Panc1 (cell line): Measurements from ENCODE around the gene KIAA2012. TPM values are rescaled to one million over a fixed set of nuclear protein-coding genes. Genes with fewer than 3 reads are reported as not detected.

Experiments
- ATAC-seq: fragments of 200-7000 bp; cut with Tn5 transposase; 2 replicates; pipeline ENCODE4 v1.9.1; 2020; ENCODE audit warnings: mild to moderate bottlenecking, moderate library complexity
- BruUV-seq: library from RNA; stranded (reverse); fragments of 400-500 nt; replicated peaks from 2 replicates; lab custom pipeline; 2021; lab: Mats Ljungman, UMichigan
- CTCF ChIA-PET: fragments of 300-600 bp; sonication (Branson Sonifier 250); formaldehyde crosslinking; loops from one replicate; lab custom pipeline; 2022; ENCODE audit warnings: antibody characterized with exemption; lab: Charles Lee
- POLR2A ChIA-PET: fragments of 300-600 bp; sonication (Branson Sonifier 250); formaldehyde crosslinking; loops from one replicate; lab custom pipeline; 2022; ENCODE audit warnings: antibody characterized with exemption; lab: Charles Lee
- DNase-seq: peaks from one replicate; pipeline ENCODE4 v3.0.0-alpha.2; 2010; ENCODE audit warnings: low read depth, low spot score
- H3K27ac ChIP-seq: 2 replicates; pipeline ENCODE4 v1.5.1; 2011; ENCODE audit warnings: mild to moderate bottlenecking, low read length, inconsistent platforms
- H3K27me3 ChIP-seq: fragments of 200-500 bp; sonication (Bioruptor generic); 2 replicates; pipeline ENCODE4 v1.6.0; 2014; ENCODE audit warnings: low read length, inconsistent platforms; ENCODE audit not compliant: control insufficient read depth, insufficient read depth
- H3K36me3 ChIP-seq: fragments of 200-500 bp; sonication (Bioruptor generic); 2 replicates; pipeline ENCODE4 v1.5.1; 2014; ENCODE audit warnings: inconsistent platforms, mild to moderate bottlenecking, low read length, moderate library complexity; ENCODE audit not compliant: control insufficient read depth, insufficient read depth
- H3K4me1 ChIP-seq: 2 replicates; pipeline ENCODE4 v1.5.1; 2011; ENCODE audit warnings: inconsistent platforms, mild to moderate bottlenecking, low read length, moderate library complexity; ENCODE audit not compliant: control insufficient read depth, insufficient read depth
- H3K4me3 ChIP-seq, 2 experiments: 2 replicates each; pipeline ENCODE4 v1.5.1; 2011 to 2012; ENCODE audit warnings: low read depth in 2 of 2, low read length in 2 of 2, mild to moderate bottlenecking in 2 of 2, inconsistent platforms in 1 of 2, moderate library complexity in 1 of 2
- H3K9me3 ChIP-seq: fragments of 200-500 bp; sonication (Bioruptor generic); 2 replicates; pipeline ENCODE4 v1.5.1; 2014; ENCODE audit warnings: low read depth, mild to moderate bottlenecking, inconsistent platforms, low read length, moderate library complexity; ENCODE audit not compliant: control insufficient read depth, insufficient read depth
- POLR2AphosphoS5 ChIP-seq: IDR thresholded peaks from 2 replicates; pipeline ENCODE4 v1.6.1; 2012; ENCODE audit warnings: mild to moderate bottlenecking, low read depth, low read length, moderate library complexity
- SIN3A ChIP-seq: IDR thresholded peaks from 2 replicates; pipeline ENCODE4 v1.6.1; 2012; ENCODE audit warnings: low read depth, mild to moderate bottlenecking, low read length, moderate library complexity, borderline replicate concordance; ENCODE audit not compliant: insufficient read depth
- TCF7L2 ChIP-seq: IDR thresholded peaks from 2 replicates; pipeline ENCODE4 v1.6.1; 2011; ENCODE audit warnings: mild to moderate bottlenecking, low read depth, low read length, inconsistent platforms
- in situ Hi-C: cut with HindIII; loops from 2 replicates; pipeline ENCODE4 v1.10.0; 2016; ENCODE audit warnings: low sequenced_read_pairs, low pct_unique_long_range_greater_than_20kb
- intact Hi-C: fragments of 100-400 bp; cut with micrococcal nuclease; formaldehyde crosslinking; loops from one replicate; pipeline ENCODE4 v1.10.0; 2022; ENCODE audit not compliant: unreplicated experiment
- total RNA-seq: library from RNA; stranded (reverse); gene quantifications from one replicate; pipeline ENCODE4 v1.2.1, GENCODE V29; 2021; ENCODE audit not compliant: unreplicated experiment
- TF ChIP-seq, protein P1 (sequence below): fragments of 450-650 bp; IDR thresholded peaks from 2 replicates; pipeline ENCODE4 v1.5.1; 2017; ENCODE audit warnings: mild to moderate bottlenecking
- TF ChIP-seq, protein P2 (sequence below), 2 experiments: IDR thresholded peaks; 2 replicates each; pipeline ENCODE4 v1.6.1; 2011 to 2012; ENCODE audit warnings: low read depth in 2 of 2, control low read depth in 1 of 2, low read length in 1 of 2, mild to moderate bottlenecking in 1 of 2, moderate library complexity in 1 of 2; ENCODE audit not compliant: insufficient read depth in 1 of 2

KIAA2012 gene
- total RNA-seq, 1 experiment from 2014 or later: not detected

DNA sequence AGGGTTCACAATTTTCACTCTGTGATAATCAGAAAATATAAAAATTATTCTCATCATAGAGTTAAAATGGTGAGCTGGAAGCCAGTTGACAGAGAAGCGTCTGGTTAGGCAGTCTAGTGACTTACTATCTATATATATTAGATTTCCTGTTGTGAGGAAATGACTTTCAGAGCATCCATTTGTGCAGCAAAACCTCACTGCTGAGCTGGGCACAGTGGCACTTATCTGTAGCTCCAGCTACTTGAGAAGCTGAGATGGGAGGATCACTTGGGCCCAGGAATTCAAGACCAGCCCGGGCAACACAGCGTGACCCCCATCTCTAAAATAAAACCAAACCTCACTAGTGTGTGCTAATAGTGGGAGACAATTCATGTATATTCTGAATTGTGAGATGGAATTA, 7.2 kb upstream of the KIAA2012 start:
- Histone ChIP-seq H3K4me3 (no peak overlapping the region), H3K36me3 (no peaks in the 10 kb centered on the region), H3K4me1 (no peaks in the 10 kb centered on the region), H3K9me3 (no peaks in the 10 kb centered on the region), H3K27me3 (no peaks in the 10 kb centered on the region), H3K27ac (no peak overlapping the region)
- in situ Hi-C loops: no loop called here
- TF ChIP-seq SIN3A: no peak
- TF ChIP-seq, protein P1, sequence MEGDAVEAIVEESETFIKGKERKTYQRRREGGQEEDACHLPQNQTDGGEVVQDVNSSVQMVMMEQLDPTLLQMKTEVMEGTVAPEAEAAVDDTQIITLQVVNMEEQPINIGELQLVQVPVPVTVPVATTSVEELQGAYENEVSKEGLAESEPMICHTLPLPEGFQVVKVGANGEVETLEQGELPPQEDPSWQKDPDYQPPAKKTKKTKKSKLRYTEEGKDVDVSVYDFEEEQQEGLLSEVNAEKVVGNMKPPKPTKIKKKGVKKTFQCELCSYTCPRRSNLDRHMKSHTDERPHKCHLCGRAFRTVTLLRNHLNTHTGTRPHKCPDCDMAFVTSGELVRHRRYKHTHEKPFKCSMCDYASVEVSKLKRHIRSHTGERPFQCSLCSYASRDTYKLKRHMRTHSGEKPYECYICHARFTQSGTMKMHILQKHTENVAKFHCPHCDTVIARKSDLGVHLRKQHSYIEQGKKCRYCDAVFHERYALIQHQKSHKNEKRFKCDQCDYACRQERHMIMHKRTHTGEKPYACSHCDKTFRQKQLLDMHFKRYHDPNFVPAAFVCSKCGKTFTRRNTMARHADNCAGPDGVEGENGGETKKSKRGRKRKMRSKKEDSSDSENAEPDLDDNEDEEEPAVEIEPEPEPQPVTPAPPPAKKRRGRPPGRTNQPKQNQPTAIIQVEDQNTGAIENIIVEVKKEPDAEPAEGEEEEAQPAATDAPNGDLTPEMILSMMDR: no peak
- TF ChIP-seq, protein P2, sequence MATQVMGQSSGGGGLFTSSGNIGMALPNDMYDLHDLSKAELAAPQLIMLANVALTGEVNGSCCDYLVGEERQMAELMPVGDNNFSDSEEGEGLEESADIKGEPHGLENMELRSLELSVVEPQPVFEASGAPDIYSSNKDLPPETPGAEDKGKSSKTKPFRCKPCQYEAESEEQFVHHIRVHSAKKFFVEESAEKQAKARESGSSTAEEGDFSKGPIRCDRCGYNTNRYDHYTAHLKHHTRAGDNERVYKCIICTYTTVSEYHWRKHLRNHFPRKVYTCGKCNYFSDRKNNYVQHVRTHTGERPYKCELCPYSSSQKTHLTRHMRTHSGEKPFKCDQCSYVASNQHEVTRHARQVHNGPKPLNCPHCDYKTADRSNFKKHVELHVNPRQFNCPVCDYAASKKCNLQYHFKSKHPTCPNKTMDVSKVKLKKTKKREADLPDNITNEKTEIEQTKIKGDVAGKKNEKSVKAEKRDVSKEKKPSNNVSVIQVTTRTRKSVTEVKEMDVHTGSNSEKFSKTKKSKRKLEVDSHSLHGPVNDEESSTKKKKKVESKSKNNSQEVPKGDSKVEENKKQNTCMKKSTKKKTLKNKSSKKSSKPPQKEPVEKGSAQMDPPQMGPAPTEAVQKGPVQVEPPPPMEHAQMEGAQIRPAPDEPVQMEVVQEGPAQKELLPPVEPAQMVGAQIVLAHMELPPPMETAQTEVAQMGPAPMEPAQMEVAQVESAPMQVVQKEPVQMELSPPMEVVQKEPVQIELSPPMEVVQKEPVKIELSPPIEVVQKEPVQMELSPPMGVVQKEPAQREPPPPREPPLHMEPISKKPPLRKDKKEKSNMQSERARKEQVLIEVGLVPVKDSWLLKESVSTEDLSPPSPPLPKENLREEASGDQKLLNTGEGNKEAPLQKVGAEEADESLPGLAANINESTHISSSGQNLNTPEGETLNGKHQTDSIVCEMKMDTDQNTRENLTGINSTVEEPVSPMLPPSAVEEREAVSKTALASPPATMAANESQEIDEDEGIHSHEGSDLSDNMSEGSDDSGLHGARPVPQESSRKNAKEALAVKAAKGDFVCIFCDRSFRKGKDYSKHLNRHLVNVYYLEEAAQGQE (IDR thresholded peaks at IDR 0.05; ENCODE audit: insufficient read depth in 1 of 2, low read depth in 2 of 2, low read length in 1 of 2): no peak
- no peak for TF ChIP-seq TCF7L2
- TF ChIP-seq POLR2AphosphoS5: no peak
- no TSS peak for BruUV-seq
- no peak for DNase-seq
- intact Hi-C loops: no loop called here
- no peak for ATAC-seq
- ChIA-PET POLR2A (no interaction called here), CTCF (no interaction called here)

DNA sequence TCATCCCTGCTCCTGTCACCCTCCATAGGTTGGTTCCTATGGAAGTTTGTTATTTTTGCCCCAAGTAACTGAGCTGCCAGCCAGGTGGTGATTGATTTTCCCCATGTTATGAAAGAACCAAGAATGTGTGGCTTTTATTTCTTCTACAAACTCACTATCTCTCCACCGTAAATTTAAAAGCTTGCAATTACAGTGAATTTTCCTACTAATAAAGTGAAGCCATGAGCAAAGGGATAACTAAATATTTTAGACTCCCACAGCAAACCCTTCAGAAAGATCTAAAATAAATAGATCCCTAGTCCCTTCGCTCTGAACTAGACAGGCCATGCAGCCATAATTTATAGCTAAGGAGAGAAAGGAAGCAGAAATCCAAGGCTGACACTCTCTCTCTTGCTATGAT, 6.2 kb upstream of the KIAA2012 start:
- BruUV-seq: no TSS peak
- ChIA-PET POLR2A (no interaction called here), CTCF (no interaction called here)
- H3K27ac ChIP-seq: no peak overlapping the region
- H3K4me3 ChIP-seq: no peak overlapping the region
- H3K9me3 ChIP-seq: no peaks in the 10 kb centered on the region
- no peak for ATAC-seq
- in situ Hi-C loops: no loop called here
- TF ChIP-seq, protein P1: no peak
- H3K27me3 ChIP-seq: no peaks in the 10 kb centered on the region
- no peaks in the 10 kb centered on the region for H3K4me1 ChIP-seq
- no peak for DNase-seq
- H3K36me3 ChIP-seq: no peaks in the 10 kb centered on the region
- intact Hi-C loops: no loop called here

DNA sequence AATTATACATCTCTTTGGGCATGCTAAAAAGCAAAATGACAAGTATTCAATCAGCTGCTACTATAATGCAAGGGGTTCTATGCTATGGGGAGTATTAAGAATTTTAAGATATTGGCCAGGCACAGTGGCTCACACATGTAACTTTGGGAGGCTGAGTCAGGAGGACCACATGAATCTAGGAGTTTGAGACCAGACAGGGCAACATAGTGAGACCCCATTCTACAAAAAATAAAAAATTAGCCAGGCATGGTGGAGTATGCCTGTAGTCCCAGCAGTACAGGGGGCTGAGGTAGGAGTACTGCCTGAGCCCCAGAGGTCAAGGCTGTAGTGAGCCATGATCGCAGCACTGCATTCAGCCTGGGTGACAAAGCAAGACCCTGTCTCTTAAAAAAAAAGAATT, 5.5 kb upstream of the KIAA2012 start:
- no TSS peak for BruUV-seq
- ChIA-PET CTCF (no interaction called here), POLR2A (no interaction called here)
- intact Hi-C loops: no loop called here
- TF ChIP-seq POLR2AphosphoS5 (no peak), SIN3A (no peak), TCF7L2 (no peak)
- TF ChIP-seq, protein P2 (IDR thresholded peaks at IDR 0.05; ENCODE audit: insufficient read depth in 1 of 2, low read depth in 2 of 2, low read length in 1 of 2): no peak
- TF ChIP-seq, protein P1: no peak
- Histone ChIP-seq H3K27me3 (no peaks in the 10 kb centered on the region), H3K36me3 (no peaks in the 10 kb centered on the region), H3K4me3 (no peak overlapping the region), H3K9me3 (no peaks in the 10 kb centered on the region), H3K4me1 (no peaks in the 10 kb centered on the region), H3K27ac (no peak overlapping the region)
- in situ Hi-C loops: no loop called here
- no peak for DNase-seq
- ATAC-seq: no peak
